ENCODE measurements around the gene RPTOR.

Gene RPTOR

DNA sequence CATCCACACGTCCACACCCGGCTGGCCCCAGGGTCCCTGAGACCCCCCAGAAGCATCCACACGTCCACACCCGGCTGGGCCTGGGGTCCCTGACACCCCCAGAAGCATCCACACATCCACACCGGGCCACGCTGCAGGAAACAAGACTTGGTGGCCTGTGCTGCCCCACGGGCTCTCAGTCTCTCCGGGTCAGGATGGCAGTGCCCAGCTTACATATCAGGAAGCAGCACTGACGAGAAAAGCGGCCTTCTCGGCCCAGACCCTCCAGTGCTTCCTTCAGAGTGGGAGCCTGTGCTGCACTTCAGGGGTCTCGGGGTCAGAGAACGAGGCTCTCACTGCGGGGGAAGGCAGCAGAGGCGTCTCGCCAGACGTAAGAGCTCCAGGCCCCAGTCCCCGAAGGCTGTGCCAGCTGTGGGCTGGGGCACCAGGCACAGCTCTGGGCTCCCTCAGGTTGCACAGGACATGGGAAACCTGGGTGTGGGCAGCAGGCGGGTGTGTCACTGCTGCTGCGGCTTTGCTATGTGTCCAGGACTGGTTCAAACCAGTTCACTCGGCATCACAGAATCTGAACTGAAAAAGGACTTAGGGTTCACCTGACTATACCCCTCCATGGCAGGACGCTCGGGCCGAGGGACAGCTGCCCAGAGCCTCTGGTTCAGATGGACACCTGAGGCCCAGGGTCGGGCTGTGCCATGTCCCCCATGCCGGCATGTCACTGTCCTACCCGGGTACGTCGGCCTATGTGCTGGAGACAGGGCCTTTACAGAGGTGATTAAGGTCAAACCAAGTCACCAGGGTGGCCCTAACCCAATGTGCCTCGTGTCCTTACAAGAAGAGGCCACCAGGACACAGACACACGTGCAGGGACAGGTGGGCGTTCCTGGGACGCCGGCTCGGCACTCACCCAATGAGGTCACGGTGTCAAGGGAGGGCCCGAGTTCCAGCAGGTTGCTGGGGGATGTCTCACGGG lies 406.8 kb downstream of the RPTOR start:
- no peak overlapping the region for H3K4me3 ChIP-seq (ENCODE audit: low read depth, low read length)
- TF ChIP-seq, protein P1, sequence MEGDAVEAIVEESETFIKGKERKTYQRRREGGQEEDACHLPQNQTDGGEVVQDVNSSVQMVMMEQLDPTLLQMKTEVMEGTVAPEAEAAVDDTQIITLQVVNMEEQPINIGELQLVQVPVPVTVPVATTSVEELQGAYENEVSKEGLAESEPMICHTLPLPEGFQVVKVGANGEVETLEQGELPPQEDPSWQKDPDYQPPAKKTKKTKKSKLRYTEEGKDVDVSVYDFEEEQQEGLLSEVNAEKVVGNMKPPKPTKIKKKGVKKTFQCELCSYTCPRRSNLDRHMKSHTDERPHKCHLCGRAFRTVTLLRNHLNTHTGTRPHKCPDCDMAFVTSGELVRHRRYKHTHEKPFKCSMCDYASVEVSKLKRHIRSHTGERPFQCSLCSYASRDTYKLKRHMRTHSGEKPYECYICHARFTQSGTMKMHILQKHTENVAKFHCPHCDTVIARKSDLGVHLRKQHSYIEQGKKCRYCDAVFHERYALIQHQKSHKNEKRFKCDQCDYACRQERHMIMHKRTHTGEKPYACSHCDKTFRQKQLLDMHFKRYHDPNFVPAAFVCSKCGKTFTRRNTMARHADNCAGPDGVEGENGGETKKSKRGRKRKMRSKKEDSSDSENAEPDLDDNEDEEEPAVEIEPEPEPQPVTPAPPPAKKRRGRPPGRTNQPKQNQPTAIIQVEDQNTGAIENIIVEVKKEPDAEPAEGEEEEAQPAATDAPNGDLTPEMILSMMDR (IDR thresholded peaks at IDR 0.05; ENCODE audit: low read depth, low read length) = no peak

DNA sequence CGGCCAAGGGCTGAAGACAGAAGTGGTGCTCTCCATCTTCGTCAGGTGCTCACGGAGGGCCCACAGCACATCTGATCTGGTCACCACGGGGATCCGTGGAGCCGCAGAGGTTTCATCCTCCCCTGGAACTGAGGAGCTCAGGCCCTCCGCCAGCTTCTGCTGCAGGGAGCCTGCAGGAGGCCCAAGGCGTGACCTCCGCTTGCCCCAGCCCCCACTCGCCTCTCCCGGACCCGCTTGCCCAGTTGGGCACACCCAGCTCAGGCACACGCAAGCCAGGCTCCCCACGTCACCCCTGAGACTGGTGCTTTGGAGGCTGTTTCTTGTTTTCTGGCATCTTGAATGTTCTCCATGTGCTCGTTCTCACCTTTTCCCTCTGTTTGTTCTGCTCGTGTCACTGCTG lies 407.7 kb downstream of the RPTOR start:
- TF ChIP-seq, protein P1 (IDR thresholded peaks at IDR 0.05; ENCODE audit: low read depth, low read length) = no peak
- H3K4me3 ChIP-seq (ENCODE audit: low read depth, low read length) = no peak overlapping the region

DNA sequence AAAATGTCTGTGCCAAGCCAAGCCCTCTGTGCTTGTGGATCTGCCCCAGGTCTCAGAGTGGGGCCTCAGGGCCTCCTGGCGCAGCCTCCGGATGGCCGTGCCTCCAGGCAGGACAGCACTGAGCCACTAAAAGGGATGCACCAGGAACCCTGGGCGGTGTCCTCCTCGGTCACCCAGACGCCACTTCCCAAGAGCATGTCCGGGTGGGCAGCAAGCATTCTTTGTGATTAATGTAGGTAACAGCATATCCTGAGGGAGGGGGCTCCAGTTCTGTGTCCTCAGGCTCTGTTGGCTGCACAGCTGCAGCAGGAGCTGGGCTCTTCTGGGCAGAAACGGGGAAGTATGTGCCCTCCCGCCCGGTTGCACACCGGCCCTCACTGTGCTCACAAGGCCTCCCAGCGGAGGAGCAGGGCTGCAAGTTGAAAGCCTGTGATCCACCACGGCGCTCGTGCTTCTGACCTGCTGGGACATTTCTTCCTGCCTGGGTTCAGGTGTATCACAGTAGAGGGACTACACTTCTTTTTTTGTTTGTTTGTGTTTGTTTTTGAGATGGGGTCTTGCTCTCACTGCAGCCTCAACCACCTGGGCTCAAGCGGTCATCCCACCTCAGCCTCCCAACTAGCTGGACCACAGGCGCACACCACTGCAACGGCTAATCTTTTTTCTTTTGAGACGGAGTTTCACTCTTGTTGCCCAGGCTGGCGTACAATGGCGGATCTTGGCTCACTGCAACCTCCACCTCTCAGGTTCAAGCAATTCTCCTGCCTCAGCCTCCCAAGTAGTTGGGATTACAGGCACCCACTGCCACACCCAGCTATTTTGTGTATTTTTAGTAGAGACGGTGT lies 409.1 kb downstream of the RPTOR start:
- TF ChIP-seq, protein P1 (IDR thresholded peaks at IDR 0.05; ENCODE audit: low read depth, low read length) = no peak
- H3K4me3 ChIP-seq (ENCODE audit: low read depth, low read length) = no peak overlapping the region

DNA sequence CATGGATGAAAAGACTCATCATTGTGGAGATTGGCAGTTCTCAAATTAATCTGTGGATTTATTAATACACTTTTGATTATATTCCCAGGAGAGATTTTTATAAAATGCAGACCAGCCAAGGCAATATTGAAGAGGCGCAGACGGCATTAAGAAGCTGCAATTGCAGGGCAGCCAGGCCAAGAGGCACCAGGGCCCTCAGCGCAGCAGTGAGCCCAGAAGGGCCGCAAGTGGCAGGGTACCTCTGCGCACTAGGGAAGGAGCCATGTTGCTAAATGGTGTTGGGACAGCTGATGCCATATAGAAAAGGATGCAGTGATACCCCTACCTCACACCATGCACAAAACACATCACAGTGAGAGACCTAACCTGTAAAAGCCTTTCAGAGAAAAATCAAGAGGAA lies 410.4 kb downstream of the RPTOR start:
- no peak overlapping the region for H3K4me3 ChIP-seq (ENCODE audit: low read depth, low read length)
- TF ChIP-seq, protein P1 (IDR thresholded peaks at IDR 0.05; ENCODE audit: low read depth, low read length) = no peak

DNA sequence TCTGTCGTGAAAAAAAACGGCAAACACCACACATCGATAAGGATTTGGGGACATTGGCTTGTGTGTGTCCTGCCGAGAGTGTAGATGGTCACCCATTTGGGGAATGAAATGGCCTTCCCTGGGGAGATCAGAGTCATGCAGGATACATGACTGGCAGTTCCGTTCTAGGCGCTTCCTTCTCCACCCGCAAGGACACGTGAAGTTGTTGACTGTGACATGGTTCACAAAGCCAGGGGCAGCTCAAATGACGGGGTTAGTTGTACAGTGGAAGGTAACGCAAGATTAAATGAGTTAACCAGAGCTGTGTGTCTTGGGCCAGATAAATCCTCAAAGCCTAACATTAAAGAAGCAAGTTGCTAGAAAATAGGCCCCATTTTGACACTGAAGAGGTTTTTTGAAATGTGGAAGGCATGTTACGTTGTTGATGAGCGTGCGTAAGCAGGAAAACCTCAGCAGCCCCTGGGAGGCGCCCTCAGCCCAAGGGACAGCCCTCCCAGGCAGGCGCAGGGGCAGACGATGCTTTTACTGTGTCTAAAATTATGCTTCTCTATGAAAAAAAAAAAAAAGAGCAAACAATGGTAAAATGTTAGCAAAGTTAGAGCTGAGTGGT lies 411.1 kb downstream of the RPTOR start:
- TF ChIP-seq, protein P1 (IDR thresholded peaks at IDR 0.05; ENCODE audit: low read depth, low read length) = no peak
- no peak overlapping the region for H3K4me3 ChIP-seq (ENCODE audit: low read depth, low read length)

DNA sequence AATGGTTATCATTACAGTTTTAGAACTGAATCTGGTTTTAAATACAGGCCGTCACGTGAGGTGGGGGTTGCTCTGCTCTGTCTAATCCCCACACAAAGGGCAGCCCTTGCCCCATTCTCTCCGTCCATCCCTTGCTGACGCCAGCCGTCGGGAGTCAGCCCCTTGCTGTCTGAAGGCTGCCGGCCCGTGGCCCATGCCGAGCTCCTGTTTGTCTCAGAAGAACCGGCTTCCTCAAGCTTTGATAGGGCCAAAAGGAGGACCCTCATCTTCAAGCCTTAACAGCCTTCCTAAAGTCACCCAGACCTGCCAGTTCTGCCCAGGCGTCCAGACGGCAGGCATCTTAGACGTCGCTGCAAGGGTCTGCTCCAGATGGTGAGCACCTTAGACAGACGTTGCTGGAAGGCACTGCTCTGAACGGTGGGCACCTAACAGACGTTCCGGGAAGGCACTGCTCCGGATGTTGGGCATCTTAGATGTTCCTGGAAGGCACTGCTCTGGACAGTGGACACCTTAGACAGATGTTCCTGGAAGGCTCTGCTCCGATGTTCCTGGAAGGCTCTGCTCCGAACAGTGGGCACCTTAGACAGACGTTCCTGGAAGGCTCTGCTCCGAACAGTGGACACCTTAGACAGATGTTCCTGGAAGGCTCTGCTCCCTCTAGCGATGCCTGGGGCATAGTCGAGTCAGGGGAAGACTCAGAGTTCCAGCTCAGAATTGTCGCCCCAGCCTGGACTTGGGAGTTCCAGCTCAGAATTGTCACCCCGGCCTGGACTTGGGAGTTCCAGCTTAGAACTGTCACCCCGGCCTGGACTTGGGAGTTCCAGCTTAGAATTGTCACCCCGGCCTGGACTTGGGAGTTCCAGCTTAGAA lies 411.9 kb downstream of the RPTOR start:
- H3K4me3 ChIP-seq (ENCODE audit: low read depth, low read length) = no peak overlapping the region
- TF ChIP-seq, protein P1 (IDR thresholded peaks at IDR 0.05; ENCODE audit: low read depth, low read length) = no peak
